Endothelial cell of umbilical vein (primary cell): ENCODE measurements around the gene CDHR4.

Experiments used
- CTCF ChIP-seq, 2 donors: IDR thresholded peaks; 1 replicate in 1 of 2; 2 replicates in 1 of 2; pipeline ENCODE4 v1.5.1; 2011; ENCODE audit warnings: low read length in 2 of 2, mild to moderate bottlenecking in 2 of 2, moderate library complexity in 2 of 2, control low read depth in 1 of 2, inconsistent platforms in 1 of 2, low read depth in 1 of 2; ENCODE audit not compliant: insufficient read depth in 1 of 2; ENCODE audit errors: extremely low read depth in 1 of 2
- POLR2A ChIP-seq: IDR thresholded peaks from 2 replicates; pipeline ENCODE4 v1.6.1; 2012; ENCODE audit warnings: low read depth, mild to moderate bottlenecking, control low read depth, low read length

- TF ChIP-seq CTCF (IDR thresholded peaks at IDR 0.05; ENCODE audit: extremely low read depth in 1 of 2, insufficient read depth in 1 of 2, low read depth in 1 of 2, low read length in 2 of 2), result no peak
- TF ChIP-seq POLR2A, result no peak
These were observed 20.2 kb downstream of the CDHR4 start for GRCh38 chr3:49779358-49780079.
